SU-DHL-6 (cell line): ENCODE measurements around the gene SMURF1.
"Not testable (repeated sequence)": the region's sequence is repeated elsewhere in the genome, so short reads cannot be mapped to it uniquely, and the experiment has no call there.

Experiments used
- H2AFZ ChIP-seq: fragments of 200-600 bp; sonication (generic); 2 replicates; pipeline ENCODE4 v1.6.1; 2014; ENCODE audit warnings: low read depth, mild to moderate bottlenecking, moderate library complexity, mixed read lengths, antibody characterized with exemption, low read length; ENCODE audit not compliant: severe bottlenecking
- H3F3A ChIP-seq: fragments of 200-600 bp; shearing (Covaris generic); 2 replicates; pipeline ENCODE4 v1.6.0; 2016; ENCODE audit warnings: antibody characterized with exemption, mild to moderate bottlenecking; ENCODE audit not compliant: insufficient read depth
- H3K27ac ChIP-seq: fragments of 200-600 bp; sonication (generic); 2 replicates; pipeline ENCODE4 v1.5.1; 2016; ENCODE audit warnings: low read depth, mild to moderate bottlenecking, low read length, moderate library complexity, mixed read lengths
- H3K27me3 ChIP-seq: fragments of 200-600 bp; sonication (generic), shearing (Covaris generic); 2 replicates; pipeline ENCODE4 v1.6.0; 2014; ENCODE audit warnings: mild to moderate bottlenecking, low read length
- H3K36me3 ChIP-seq: fragments of 200-600 bp; sonication (generic); 2 replicates; pipeline ENCODE4 v1.6.1; 2014; ENCODE audit warnings: mild to moderate bottlenecking, low read length, mixed read lengths
- H3K4me2 ChIP-seq: fragments of 300-600, 200-600 bp; shearing (Covaris generic), sonication (generic); 2 replicates; pipeline ENCODE4 v1.6.0; 2014; ENCODE audit warnings: low read length, low read depth, mild to moderate bottlenecking; ENCODE audit not compliant: poor library complexity, severe bottlenecking
- H3K4me3 ChIP-seq: fragments of 200-600 bp; sonication (generic); 2 replicates; pipeline ENCODE4 v1.5.1; 2014; ENCODE audit warnings: antibody characterized with exemption, low read length, mild to moderate bottlenecking, mixed read lengths; ENCODE audit not compliant: insufficient read depth, poor library complexity, severe bottlenecking
- H3K79me2 ChIP-seq: fragments of 200-600 bp; sonication (generic); 2 replicates; pipeline ENCODE4 v1.6.1; 2014; ENCODE audit warnings: mild to moderate bottlenecking, low read length, moderate library complexity; ENCODE audit not compliant: insufficient read depth
- H3K9ac ChIP-seq: fragments of 200-600 bp; sonication (generic); 2 replicates; pipeline ENCODE4 v1.7.0; 2014; ENCODE audit warnings: mild to moderate bottlenecking, low read length
- H3K9me2 ChIP-seq: fragments of 200-600 bp; sonication (generic); replicated peaks from 2 replicates; pipeline ENCODE4 v1.6.1; 2014; ENCODE audit warnings: low read length; ENCODE audit not compliant: insufficient read depth
- H3K9me3 ChIP-seq: fragments of 200-600 bp; sonication (generic); 2 replicates; pipeline ENCODE4 v1.6.1; 2014; ENCODE audit warnings: low read length, mixed read lengths; ENCODE audit not compliant: insufficient read depth
- H4K20me1 ChIP-seq: fragments of 200-600 bp; sonication (generic); 2 replicates; pipeline ENCODE4 v1.6.1; 2014; ENCODE audit warnings: low read depth, mild to moderate bottlenecking, antibody characterized with exemption, low read length, moderate library complexity, mixed read lengths
- CTCF ChIP-seq: fragments of 200-600 bp; sonication (generic); IDR thresholded peaks from one replicate; pipeline ENCODE4 v1.5.1; 2017; ENCODE audit warnings: antibody characterized with exemption, mild to moderate bottlenecking, low read length, moderate library complexity; ENCODE audit not compliant: insufficient read depth, poor library complexity, severe bottlenecking
- EZH2phosphoT487 ChIP-seq: fragments of 200-600 bp; sonication (generic), shearing (Covaris generic); conservative IDR thresholded peaks from 2 replicates; pipeline ENCODE4 v1.6.1; 2018; ENCODE audit warnings: mild to moderate bottlenecking, antibody characterized with exemption, low read length, moderate library complexity, mixed read lengths

Gene SMURF1

DNA sequence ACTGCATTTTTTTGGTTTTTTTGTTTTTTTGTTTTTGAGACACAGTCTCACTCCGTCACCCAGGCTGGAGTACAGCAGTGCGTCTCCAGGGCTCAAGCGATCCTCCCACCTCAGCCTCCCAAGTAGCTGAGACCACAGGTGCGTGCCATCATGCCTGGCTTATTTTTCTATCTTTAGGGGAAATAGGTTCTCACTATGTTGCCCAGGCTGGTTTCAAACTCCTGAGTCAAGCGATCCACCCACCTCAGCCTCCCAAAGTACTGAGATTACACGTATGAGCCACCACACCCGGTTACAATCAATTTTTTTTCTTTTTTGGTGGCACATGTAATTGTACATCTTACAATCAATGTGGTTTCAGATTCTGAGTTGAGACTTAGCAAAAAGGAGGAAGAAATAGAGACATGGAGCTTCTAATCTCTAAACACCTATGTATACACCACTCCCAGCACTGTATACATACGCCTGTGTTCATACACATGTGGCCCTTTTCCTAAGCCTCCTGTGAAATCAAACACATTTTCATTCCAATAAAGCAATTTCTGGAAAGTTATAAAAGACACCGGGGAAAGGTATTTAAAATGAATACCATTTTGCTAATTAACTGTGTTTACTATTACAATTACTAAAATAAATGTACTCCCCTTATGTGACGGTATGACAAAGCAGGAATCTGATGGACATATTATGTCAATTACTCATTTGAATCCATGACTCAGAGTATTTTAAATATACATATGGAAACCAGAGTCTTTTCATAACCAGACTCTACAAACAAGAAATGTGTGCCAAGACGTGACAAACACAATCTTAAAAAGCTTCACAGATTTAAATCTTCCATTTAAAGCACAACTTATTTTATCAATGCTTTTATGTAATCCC lies 40.9 kb downstream of the SMURF1 start:
- Histone ChIP-seq H3F3A (peaks cover 3% of the 10 kb centered on the region; the same call in 1 of the 2 replicates), H3K9me2 (no peaks in the 10 kb centered on the region), H2AFZ (no peak overlapping the region), H3K9ac (no peak overlapping the region), H3K27me3 (no peaks in the 10 kb centered on the region), H3K79me2 (peaks cover 93% of the 10 kb centered on the region), H3K36me3 (0 out of 2 replicates have a peak, but pooled peaks cover 7% of the 10 kb centered on the region), H4K20me1 (no peaks in the 10 kb centered on the region), H3K27ac (no peak overlapping the region), H3K4me3 (no peak overlapping the region), H3K4me2 (no peak overlapping the region), H3K9me3 (peaks cover 14% of the 10 kb centered on the region; the same call in 1 of the 2 replicates)
- TF ChIP-seq EZH2phosphoT487: no peak
- no peak for TF ChIP-seq CTCF

DNA sequence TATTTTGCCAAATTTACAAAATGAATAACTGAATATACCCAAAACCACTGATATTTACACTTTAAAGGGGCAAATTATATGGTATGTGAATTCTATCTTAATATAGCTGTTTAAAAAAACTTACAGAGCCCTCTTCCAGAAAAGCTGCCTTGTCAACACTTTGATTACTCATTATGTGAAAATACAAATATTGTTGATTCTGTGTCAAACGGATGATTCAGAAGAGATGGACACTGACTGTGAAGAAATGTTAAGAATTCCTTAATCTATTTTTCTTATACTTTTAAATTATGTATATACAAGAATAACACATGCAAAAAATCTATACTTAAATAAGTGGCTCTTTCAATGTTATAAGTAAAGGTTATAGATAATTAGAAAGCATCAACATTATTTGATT lies 41.5 kb downstream of the SMURF1 start:
- Histone ChIP-seq H3K9me3 (peaks cover 15% of the 10 kb centered on the region; the same call in 1 of the 2 replicates), H3K4me2 (no peak overlapping the region), H3K36me3 (0 out of 2 replicates have a peak, but pooled peaks cover 12% of the 10 kb centered on the region), H3K9me2 (no peaks in the 10 kb centered on the region), H3K27me3 (no peaks in the 10 kb centered on the region), H3K27ac (no peak overlapping the region), H4K20me1 (no peaks in the 10 kb centered on the region), H3K9ac (no peak overlapping the region), H3K79me2 (peaks cover 93% of the 10 kb centered on the region), H3F3A (peaks cover 3% of the 10 kb centered on the region; the same call in 1 of the 2 replicates), H2AFZ (no peak overlapping the region), H3K4me3 (no peak overlapping the region)
- TF ChIP-seq CTCF: no peak
- no peak for TF ChIP-seq EZH2phosphoT487

DNA sequence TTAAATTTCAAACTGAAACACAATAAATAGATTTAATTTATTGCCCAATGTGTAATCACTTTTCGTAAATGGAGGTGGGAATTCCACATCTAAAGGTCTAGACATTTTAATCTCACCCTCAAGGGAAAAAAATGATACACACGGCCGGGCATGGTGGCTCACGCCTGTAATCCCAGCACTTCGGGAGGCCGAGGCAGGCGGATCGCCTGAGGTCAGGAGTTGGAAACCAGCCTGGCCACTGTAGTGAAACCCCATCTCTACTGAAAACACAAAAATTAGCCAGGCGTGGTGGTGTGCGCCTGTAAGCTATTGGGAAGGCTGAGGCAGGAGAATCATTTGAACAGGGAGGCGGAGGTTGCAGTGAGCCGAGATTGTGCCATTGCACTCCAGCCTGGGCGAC lies 42.4 kb downstream of the SMURF1 start:
- Histone ChIP-seq H3K79me2 (peaks cover 93% of the 10 kb centered on the region), H3K9me3 (peaks cover 15% of the 10 kb centered on the region; the same call in 1 of the 2 replicates), H3K36me3 (0 out of 2 replicates have a peak, but pooled peaks cover 12% of the 10 kb centered on the region)
- not testable (repeated sequence) for H3K4me2 ChIP-seq, H3F3A ChIP-seq, H3K4me3 ChIP-seq, H3K27ac ChIP-seq, H3K9ac ChIP-seq, H3K27me3 ChIP-seq, H2AFZ ChIP-seq, H3K9me2 ChIP-seq, H4K20me1 ChIP-seq
